Large intestine (tissue), 3 donors: ENCODE measurements around the gene GPAT3. TPM values are rescaled to one million over a fixed set of nuclear protein-coding genes. Genes with fewer than 3 reads are reported as not detected.
"Not testable (repeated sequence)": the region's sequence is repeated elsewhere in the genome, so short reads cannot be mapped to it uniquely, and the experiment has no call there.

Source experiments
- DNase-seq, 2 donors: peaks; one replicate each; pipeline versions ENCODE4 v3.0.0 to v3.0.0-alpha.2; 2013
- H3K27ac ChIP-seq: one replicate; pipeline ENCODE4 v1.5.1; 2013; ENCODE audit warnings: low read length
- H3K27me3 ChIP-seq: 2 replicates; pipeline ENCODE4 v1.6.1; 2013; ENCODE audit warnings: low read length; ENCODE audit not compliant: control insufficient read depth, insufficient read depth
- H3K36me3 ChIP-seq: 2 replicates; pipeline ENCODE4 v1.6.1; 2013; ENCODE audit warnings: low read length; ENCODE audit not compliant: control insufficient read depth, insufficient read depth
- H3K4me1 ChIP-seq: one replicate; pipeline ENCODE4 v1.6.1; 2013; ENCODE audit warnings: low read length; ENCODE audit not compliant: control insufficient read depth, insufficient read depth
- H3K4me3 ChIP-seq: one replicate; pipeline ENCODE4 v1.5.1; 2013; ENCODE audit warnings: low read length
- H3K9me3 ChIP-seq: one replicate; pipeline ENCODE4 v1.6.1; 2013; ENCODE audit warnings: mild to moderate bottlenecking, low read depth, low read length, moderate library complexity; ENCODE audit not compliant: control insufficient read depth
- WGBS: methylation state at CpG from one replicate; pipeline ENCODE4 v1.1.5; 2013; ENCODE audit warnings: low lambda C conversion rate; ENCODE audit not compliant: insufficient coverage; 5-methylcytosine and 5-hydroxymethylcytosine counted together
- polyA plus RNA-seq: library from polyadenylated mRNA; unstranded; fragments of 120-200 nt; gene quantifications from one replicate; pipeline ENCODE4 v1.2.1, GENCODE V29; 2013

GPAT3 gene
- polyA plus RNA-seq, 1 donor, result 17.0 TPM

- Histone ChIP-seq H3K9me3 (no peaks in the 10 kb centered on the region), H3K27ac (no peak overlapping the region), H3K27me3 (no peaks in the 10 kb centered on the region), H3K4me3 (no peak overlapping the region), H3K4me1 (no peaks in the 10 kb centered on the region), H3K36me3 (no peaks in the 10 kb centered on the region)
- 92% methylated on average over 2 of the region's 3 CpGs for WGBS
- no peak for DNase-seq
Observed at GRCh38 chr4:83568062-83568461, 32.2 kb downstream of the GPAT3 start.

DNA sequence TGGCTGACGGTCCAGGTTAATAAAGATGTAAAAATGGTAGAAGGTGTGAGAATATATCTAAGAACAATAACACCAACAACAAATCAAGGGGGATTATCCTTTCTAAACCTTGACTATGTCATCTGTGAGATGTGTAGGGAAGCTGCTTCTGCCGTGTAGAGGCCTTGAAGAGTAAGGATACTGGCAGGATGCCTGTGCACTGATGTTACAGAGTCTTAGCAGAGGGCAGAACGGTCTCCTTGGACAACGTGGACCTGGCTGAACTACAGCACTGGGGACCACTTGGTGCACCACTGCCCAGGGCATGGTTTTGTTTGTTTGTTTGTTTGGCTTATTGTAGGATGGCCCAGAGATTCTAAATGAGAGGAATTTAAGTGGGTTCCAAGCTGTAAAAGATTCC is 33.5 kb downstream of the GPAT3 start:
- Histone ChIP-seq H3K27me3 (no peaks in the 10 kb centered on the region), H3K9me3 (no peaks in the 10 kb centered on the region), H3K4me1 (peaks cover 8% of the 10 kb centered on the region), H3K36me3 (no peaks in the 10 kb centered on the region), H3K27ac (no peak overlapping the region), H3K4me3 (no peak overlapping the region)
- no peak for DNase-seq
- no CpG with 5 or more reads among the region's 4 CpGs for whole genome bisulfite sequencing

- DNase-seq, result no peak
- Histone ChIP-seq H3K9me3 (no peaks in the 10 kb centered on the region), H3K27me3 (no peaks in the 10 kb centered on the region), H3K36me3 (no peaks in the 10 kb centered on the region), H3K27ac (no peak overlapping the region), H3K4me3 (no peak overlapping the region), H3K4me1 (peaks cover 8% of the 10 kb centered on the region)
- WGBS, result no CpG with 5 or more reads among the region's 5 CpGs
Observed at GRCh38 chr4:83569987-83570386, 34.1 kb downstream of the GPAT3 start.

- 93% methylated on average over 3 of the region's 3 CpGs for WGBS
- no peak overlapping the region for H3K27ac ChIP-seq
- DNase-seq, result no peak
Observed at GRCh38 chr4:83572848-83573247, 36.9 kb downstream of the GPAT3 start.

GRCh38 chr4:83574247-83574646 is 38.3 kb downstream of the GPAT3 start:
- DNase-seq, result peak; percentile 89 to 93
- no peaks in the 10 kb centered on the region for H3K9me3 ChIP-seq
- peaks cover 8% of the 10 kb centered on the region for H3K4me1 ChIP-seq
- H3K27me3 ChIP-seq, result no peaks in the 10 kb centered on the region
- H3K27ac ChIP-seq, result peak overlapping the region; percentile 84
- no peaks in the 10 kb centered on the region for H3K36me3 ChIP-seq
- no peak overlapping the region for H3K4me3 ChIP-seq
- WGBS, result no CpG with 5 or more reads among the region's 3 CpGs

More at GRCh38 chr4:83572848-83573247, 36.9 kb downstream of the GPAT3 start:
- H3K27me3 ChIP-seq, result no peaks in the 10 kb centered on the region
- H3K9me3 ChIP-seq, result no peaks in the 10 kb centered on the region
- no peak overlapping the region for H3K4me3 ChIP-seq
- no peaks in the 10 kb centered on the region for H3K36me3 ChIP-seq
- H3K4me1 ChIP-seq, result peaks cover 8% of the 10 kb centered on the region

DNA sequence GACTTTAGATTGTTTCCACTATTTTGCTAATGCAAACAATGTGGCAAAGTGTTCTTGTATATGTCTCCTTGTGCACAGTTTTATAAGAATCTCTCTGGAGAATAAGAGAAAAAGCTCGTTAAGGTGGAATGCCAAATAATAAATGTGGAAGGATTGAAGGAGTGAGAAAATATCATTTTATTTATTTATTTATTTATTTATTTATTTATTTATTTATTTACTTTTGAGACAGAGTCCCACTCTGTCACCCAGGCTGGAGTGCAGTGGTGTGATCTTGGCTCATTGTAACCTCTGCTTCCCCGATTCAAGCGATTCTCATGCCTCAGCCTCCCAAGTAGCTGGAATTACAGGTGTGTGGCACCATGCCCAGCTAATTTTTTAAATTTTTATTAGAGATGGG is 40.3 kb downstream of the GPAT3 start:
- not testable (repeated sequence) for H3K4me3 ChIP-seq, H3K9me3 ChIP-seq, H3K36me3 ChIP-seq, H3K27me3 ChIP-seq, H3K27ac ChIP-seq, DNase-seq, H3K4me1 ChIP-seq
- WGBS, result 83% methylated on average over 1 of the region's 3 CpGs

- no peak overlapping the region for H3K4me3 ChIP-seq
- H3K36me3 ChIP-seq, result no peaks in the 10 kb centered on the region
- no peaks in the 10 kb centered on the region for H3K27me3 ChIP-seq
- no peak overlapping the region for H3K27ac ChIP-seq
- peak; percentile 29 to 70 for DNase-seq
- 75% methylated on average over 2 of the region's 10 CpGs for WGBS
- H3K4me1 ChIP-seq, result no peaks in the 10 kb centered on the region
- H3K9me3 ChIP-seq, result no peaks in the 10 kb centered on the region
Observed at GRCh38 chr4:83581411-83582288, 45.7 kb downstream of the GPAT3 start.

GRCh38 chr4:83582289-83582785 is 46.4 kb downstream of the GPAT3 start:
- no CpG with 5 or more reads among the region's 7 CpGs for WGBS
- Histone ChIP-seq H3K27me3 (no peaks in the 10 kb centered on the region), H3K4me3 (no peak overlapping the region), H3K36me3 (no peaks in the 10 kb centered on the region), H3K4me1 (no peaks in the 10 kb centered on the region), H3K9me3 (no peaks in the 10 kb centered on the region), H3K27ac (no peak overlapping the region)
- DNase-seq, result no peak

GRCh38 chr4:83585982-83586508 is 50.1 kb downstream of the GPAT3 start:
- 17% methylated on average over 2 of the region's 6 CpGs for WGBS
- Histone ChIP-seq H3K36me3 (peaks cover 2% of the 10 kb centered on the region), H3K27ac (no peak overlapping the region), H3K4me1 (no peaks in the 10 kb centered on the region), H3K4me3 (no peak overlapping the region), H3K9me3 (no peaks in the 10 kb centered on the region), H3K27me3 (no peaks in the 10 kb centered on the region)
- DNase-seq, result no peak

DNA sequence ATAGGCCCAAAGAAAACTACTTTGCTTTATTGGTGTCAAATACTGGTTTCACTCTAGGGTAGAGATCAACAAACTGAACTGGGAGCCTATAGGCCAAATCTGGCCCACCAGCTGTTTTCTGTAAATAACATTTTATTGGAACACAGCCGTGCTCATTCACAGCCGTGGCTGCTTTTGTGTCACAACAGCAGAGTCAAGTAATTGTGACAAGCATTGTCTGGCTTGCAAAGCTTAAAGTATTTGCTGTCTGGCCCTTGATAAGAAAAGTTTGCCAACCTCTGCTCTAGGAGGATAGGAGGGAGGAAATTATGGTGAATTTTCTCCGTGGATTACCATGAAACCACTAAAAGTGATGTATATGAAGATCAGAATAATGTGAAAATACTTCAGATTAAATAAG is 53.4 kb downstream of the GPAT3 start:
- H3K4me3 ChIP-seq, result no peak overlapping the region
- WGBS, result 33% methylated on average over 1 of the region's 3 CpGs
- H3K4me1 ChIP-seq, result no peaks in the 10 kb centered on the region
- H3K9me3 ChIP-seq, result peaks cover 2% of the 10 kb centered on the region
- H3K36me3 ChIP-seq, result peaks cover 2% of the 10 kb centered on the region
- H3K27me3 ChIP-seq, result no peaks in the 10 kb centered on the region
- no peak overlapping the region for H3K27ac ChIP-seq
- no peak for DNase-seq
